ENCODE measurements around the gene MAP4.

MAP4 gene

GRCh38 chr3:47863391-47864128, 152.7 kb downstream of the MAP4 start:
- no peak for DNase-seq

GRCh38 chr3:47859956-47860605, 156.1 kb downstream of the MAP4 start:
- no peak for DNase-seq

GRCh38 chr3:47857151-47857550, 159.1 kb downstream of the MAP4 start:
- no peak for DNase-seq

GRCh38 chr3:47856669-47857068, 159.5 kb downstream of the MAP4 start:
- DNase-seq = no peak

- DNase-seq = no peak
Observed at GRCh38 chr3:47855461-47856383, 160.5 kb downstream of the MAP4 start.

- DNase-seq = no peak
Observed at GRCh38 chr3:47854720-47855455, 161.3 kb downstream of the MAP4 start.

- no peak for DNase-seq
Observed at GRCh38 chr3:47854267-47854666, 161.9 kb downstream of the MAP4 start.

GRCh38 chr3:47852604-47853602, 163.3 kb downstream of the MAP4 start:
- no peak for DNase-seq

GRCh38 chr3:47851888-47852603, 164.2 kb downstream of the MAP4 start:
- no peak for DNase-seq

GRCh38 chr3:47850564-47851410, 165.4 kb downstream of the MAP4 start:
- DNase-seq = no peak

- DNase-seq = no peak
Observed at GRCh38 chr3:47849699-47850563, 166.3 kb downstream of the MAP4 start.

GRCh38 chr3:47849186-47849698, 167.0 kb downstream of the MAP4 start:
- no peak for DNase-seq

GRCh38 chr3:47848599-47849117, 167.6 kb downstream of the MAP4 start:
- DNase-seq = no peak

GRCh38 chr3:47847801-47848518, 168.3 kb downstream of the MAP4 start:
- no peak for DNase-seq

GRCh38 chr3:47847260-47847659, 169.0 kb downstream of the MAP4 start:
- DNase-seq = no peak

- DNase-seq = no peak
Observed at GRCh38 chr3:47846880-47847248, 169.4 kb downstream of the MAP4 start.

- no peak for DNase-seq
Observed at GRCh38 chr3:47846186-47846879, 169.9 kb downstream of the MAP4 start.

Measured in stimulated activated CD4-positive, alpha-beta T cell treated with anti-CD3 and anti-CD28 coated beads, Interleukin-2, amount 100 ng/mL, for 24 hours (primary cell).